NK-92 treated with Interleukin-12 subunit alpha and Interleukin-12 subunit beta, amount 100 ng/mL, for 24 hours (cell line): ENCODE results near the gene ADNP2.

Experiments
- DNase-seq: peaks from one replicate; lab custom pipeline; 2025; lab: John Stamatoyannopoulos, UW

The ADNP2 gene

GRCh38 chr18:80170395-80171053, 61.5 kb downstream of the ADNP2 start:
- no peak for DNase-seq

GRCh38 chr18:80171054-80171872, 62.2 kb downstream of the ADNP2 start:
- DNase-seq, result peak; percentile 27

GRCh38 chr18:80172056-80172455, 63.0 kb downstream of the ADNP2 start:
- DNase-seq, result no peak

GRCh38 chr18:80173060-80173459, 64.0 kb downstream of the ADNP2 start:
- DNase-seq, result no peak

GRCh38 chr18:80175451-80176204, 66.6 kb downstream of the ADNP2 start:
- DNase-seq, result no peak

- no peak for DNase-seq
These were observed 67.4 kb downstream of the ADNP2 start for GRCh38 chr18:80176334-80177073.

- no peak for DNase-seq
These were observed 68.1 kb downstream of the ADNP2 start for GRCh38 chr18:80177128-80177527.

GRCh38 chr18:80178935-80179818, 70.1 kb downstream of the ADNP2 start:
- no peak for DNase-seq

- DNase-seq, result no peak
These were observed 70.9 kb downstream of the ADNP2 start for GRCh38 chr18:80179857-80180558.

- DNase-seq, result no peak
These were observed 71.9 kb downstream of the ADNP2 start for GRCh38 chr18:80180778-80181564.

- DNase-seq, result no peak
These were observed 72.8 kb downstream of the ADNP2 start for GRCh38 chr18:80181642-80182461.

GRCh38 chr18:80182855-80183254, 73.8 kb downstream of the ADNP2 start:
- no peak for DNase-seq

- no peak for DNase-seq
These were observed 74.4 kb downstream of the ADNP2 start for GRCh38 chr18:80183273-80184050.

- DNase-seq, result no peak
These were observed 75.2 kb downstream of the ADNP2 start for GRCh38 chr18:80184243-80184772.

GRCh38 chr18:80185545-80185944, 76.5 kb downstream of the ADNP2 start:
- no peak for DNase-seq

- DNase-seq, result no peak
These were observed 79.0 kb downstream of the ADNP2 start for GRCh38 chr18:80187956-80188642.
